Iris pigment epithelial cell (primary cell): ENCODE measurements around the gene SCN3A.

ENCODE experiments used
- DNase-seq: peaks from one replicate; pipeline ENCODE4 v3.0.0-alpha.2; 2011; ENCODE audit warnings: low read depth

The SCN3A gene

DNA sequence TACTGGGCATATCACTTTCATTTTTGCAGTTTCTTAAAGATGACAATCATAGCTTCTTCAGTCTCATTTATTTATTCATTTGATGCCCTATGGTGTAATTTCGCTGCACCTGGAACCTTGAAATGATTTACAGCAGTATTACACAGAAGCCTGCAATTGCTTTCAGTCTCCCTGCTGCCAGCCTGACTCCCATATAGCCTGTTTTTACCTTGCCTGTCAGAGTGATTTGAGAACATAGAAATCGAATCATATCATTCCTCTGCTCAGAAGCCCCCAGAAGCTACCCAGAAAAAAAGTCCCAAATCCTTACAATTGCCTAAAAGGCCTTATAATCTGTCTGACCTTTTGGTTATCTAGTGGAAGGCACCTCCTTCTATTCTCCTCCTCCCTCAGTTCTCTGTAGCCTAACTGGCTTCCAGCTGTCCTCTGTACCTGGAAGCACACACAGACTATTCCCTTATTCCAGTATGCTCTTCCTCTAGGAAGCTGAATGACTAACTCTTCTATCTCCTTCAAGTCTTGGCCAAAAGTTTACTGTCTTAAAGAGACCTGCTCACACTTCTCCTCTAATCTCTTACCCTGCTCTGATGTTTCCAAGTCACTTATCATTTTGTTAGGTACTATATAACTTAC lies 12.6 kb downstream of the SCN3A start:
- no peak for DNase-seq

DNA sequence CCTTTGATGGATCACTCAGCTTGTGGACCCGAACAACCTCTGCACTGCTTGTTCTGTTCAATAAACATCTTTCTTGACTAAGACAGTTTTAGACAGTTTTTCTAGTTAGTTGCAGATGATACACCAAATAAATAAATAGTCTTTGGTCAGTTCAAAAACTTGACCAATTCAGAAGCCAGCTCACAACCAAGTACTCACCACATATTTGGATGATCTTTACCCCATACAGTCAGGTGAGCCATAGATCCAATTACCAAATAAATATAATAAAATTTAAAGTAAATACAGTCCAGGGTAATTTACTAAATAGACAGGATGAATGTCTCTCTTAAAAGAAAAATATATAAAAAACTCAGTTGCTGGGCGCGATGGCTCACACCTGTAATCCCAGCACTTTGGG lies 18.2 kb downstream of the SCN3A start:
- DNase-seq: no peak

- DNase-seq: no peak
These were observed 21.8 kb downstream of the SCN3A start for GRCh38 chr2:165182029-165182428.

- DNase-seq: no peak
These were observed 27.1 kb downstream of the SCN3A start for GRCh38 chr2:165176780-165177179.

DNA sequence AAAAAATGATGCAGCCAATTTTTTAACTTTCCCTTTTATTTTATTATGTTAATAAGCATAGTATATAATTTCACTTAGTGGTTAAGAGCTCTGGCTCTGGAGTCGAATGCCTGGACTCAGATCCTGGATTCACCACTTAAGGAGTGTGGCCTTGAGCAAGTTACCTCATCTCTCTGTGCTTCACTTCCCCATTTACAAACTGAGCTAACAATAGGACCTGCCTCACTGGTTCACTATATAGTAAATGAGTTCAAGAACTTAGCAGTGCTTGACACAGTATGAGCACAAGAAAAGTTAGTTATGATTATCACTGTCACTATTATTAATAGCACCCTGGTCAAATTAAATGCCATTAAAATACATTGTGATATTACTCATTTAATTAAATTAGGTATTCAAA lies 30.6 kb downstream of the SCN3A start:
- DNase-seq: no peak

- no peak for DNase-seq
These were observed 39.6 kb downstream of the SCN3A start for GRCh38 chr2:165164201-165164600.

GRCh38 chr2:165163761-165164160 lies 40.1 kb downstream of the SCN3A start:
- no peak for DNase-seq

GRCh38 chr2:165162466-165162865 lies 41.4 kb downstream of the SCN3A start:
- DNase-seq: no peak

DNA sequence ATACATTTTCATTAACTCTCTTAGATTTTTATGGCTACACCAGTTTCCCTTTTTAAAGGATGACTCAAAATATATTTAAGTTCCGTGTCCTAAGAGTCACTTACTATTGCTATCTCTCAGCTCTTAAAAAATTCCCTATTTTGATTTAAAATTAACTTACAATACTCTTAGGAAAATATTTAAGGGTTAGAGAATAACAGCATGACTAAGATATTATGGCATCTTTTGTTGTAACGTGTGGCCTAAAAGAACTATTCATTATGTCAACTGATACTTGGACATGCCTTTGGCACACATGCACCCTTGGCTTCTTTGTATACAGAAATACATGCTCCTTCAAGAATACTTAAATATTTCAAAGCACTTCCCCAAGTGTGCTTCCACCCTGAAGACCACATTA lies 42.3 kb downstream of the SCN3A start:
- DNase-seq: peak; percentile 16

DNA sequence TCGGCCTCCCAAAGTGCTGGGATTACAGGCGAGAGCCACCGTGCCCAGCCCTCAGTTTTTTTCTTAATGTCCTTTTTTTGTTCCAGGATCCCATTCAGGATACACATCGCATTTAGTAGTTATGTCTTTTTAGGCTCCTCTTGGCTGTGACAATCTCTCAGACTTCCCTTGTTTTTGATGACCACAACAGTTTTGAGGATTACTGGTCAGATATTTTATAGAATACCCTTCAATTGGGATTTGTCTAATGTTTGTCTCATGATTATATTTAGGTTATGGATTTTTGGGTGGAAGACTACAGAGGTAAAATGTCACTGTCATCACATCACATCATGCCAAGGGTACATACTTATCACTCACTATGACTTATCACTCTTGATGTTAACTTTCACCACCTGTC lies 46.7 kb downstream of the SCN3A start:
- DNase-seq: no peak

DNA sequence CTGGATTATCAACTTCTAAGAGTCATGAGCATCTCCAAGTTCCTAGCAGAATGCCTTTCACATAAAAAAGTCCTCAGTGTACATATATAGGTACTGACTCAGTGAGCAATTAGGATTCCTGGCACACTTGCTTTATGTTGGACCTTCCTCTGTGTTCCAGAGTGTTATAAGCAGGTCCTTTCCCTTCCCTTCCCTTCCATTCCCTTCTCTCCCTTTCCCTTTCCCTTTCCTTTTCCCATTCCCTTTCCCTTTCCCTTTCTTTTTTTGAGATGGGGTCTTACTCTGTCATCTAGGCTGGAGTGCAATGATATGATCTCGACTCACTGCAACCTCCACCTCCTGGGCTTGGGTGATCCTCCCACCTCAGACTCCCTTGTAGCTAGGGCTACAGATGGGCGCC lies 48.7 kb downstream of the SCN3A start:
- DNase-seq: no peak

DNA sequence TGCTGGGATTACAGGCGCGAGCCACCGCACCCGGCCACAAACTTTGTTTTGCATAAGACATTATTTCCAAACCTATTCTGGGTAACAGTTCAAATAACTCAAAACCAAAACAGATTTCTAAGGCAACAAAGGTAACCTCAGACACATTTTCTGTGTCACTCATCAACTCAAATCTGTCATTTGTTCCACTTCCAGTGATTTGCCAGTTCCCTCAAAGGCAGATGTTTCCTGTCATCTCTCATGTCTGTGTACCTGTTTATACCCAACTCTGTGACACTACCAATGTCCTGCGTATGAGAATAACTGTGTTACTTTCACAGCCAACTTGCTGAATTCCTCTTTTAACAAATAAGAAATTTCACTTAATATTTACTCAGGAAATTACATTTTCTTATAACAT lies 54.4 kb downstream of the SCN3A start:
- no peak for DNase-seq

- DNase-seq: no peak
These were observed 56.4 kb downstream of the SCN3A start for GRCh38 chr2:165147186-165148045.

DNA sequence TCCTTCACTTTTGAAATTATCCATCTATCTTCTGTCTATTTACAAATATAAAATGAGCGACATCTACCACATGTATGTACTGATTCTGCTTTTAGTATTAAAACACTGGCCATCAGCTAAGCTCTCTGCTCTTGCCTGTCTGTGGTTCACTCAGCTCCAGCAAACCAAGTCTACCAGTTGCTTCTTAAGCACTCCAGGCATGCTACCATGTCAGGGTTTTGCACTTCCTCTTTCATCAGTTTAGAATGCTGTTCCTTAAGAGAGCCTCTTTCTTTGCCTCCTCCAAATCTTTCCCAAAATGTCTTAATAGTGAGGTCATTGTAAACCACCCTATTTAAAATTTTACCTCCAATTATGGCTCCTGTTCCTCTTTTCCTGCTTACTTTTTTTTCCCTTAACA lies 59.5 kb downstream of the SCN3A start:
- DNase-seq: no peak

DNA sequence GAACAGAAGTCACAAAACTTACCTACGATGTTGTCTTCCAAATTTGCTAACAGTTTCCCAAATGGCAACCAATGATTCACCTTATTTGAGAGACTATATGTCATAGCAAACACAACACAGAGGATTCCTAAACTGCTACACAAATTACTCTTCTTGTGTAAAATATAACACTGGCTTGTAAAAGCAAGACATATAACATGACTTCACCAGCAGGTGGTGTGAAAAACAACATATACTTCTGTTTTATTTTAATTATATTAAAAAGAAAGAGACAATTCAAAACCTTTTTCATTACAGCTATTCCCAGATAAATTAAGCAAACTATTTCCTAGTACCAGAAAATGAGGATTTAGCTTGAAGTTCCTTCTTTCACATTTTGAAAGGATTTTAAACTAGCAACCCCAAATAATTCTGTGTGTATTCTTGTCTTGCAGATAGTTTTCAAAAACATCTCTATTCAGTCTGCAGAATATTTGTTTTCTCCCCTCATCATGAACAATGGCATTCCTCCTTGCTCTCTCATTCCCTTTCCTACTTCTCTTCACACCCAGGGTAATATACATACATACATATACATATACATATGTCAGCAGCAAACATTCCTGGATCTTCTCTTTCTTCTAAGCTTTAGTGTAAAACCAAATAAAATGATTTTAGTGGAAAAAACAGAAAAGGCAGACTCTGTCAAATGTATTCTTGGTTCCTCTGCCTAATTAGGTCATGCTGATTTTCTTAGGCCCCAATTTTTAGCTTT lies 62.1 kb downstream of the SCN3A start:
- peak; percentile 8 for DNase-seq

DNA sequence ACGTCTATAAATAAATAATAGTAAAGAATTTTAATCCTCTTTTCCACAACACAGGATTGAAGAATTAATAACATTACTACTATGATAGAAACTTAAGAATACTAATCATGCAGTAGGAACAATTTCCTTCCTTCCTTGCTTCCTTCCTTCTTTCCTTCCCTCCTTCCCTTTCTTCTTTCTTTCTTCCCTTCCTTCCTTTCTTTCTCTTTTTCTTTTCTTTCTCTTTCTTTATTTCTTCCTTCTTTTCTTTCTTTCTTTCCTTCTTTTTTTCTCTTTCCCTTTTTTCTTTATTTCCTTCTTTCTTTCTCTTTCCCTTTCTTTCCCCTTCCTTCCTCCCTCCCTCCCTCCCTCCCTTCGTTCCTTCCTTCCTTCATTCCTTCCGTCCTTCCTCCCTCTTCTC lies 77.6 kb downstream of the SCN3A start:
- DNase-seq: no peak

DNA sequence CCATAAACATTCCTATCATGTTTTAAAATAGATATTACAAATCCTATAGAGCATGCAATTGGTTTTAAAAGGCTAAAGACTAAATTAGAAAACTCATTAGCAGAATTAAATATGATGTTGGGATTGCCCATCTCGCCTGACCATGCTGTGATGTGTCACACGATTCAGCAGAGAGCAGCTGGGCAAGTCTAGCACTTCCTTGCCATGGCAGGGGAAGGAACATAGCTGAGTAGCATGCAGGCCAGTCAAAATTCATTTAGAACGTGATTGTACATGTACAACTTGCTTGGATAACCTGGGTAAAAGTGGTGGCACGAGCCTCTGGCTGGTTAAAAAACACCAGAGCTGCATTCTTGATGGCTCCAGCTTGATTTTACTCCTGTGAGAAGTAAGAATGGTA lies 81.3 kb downstream of the SCN3A start:
- DNase-seq: no peak

DNA sequence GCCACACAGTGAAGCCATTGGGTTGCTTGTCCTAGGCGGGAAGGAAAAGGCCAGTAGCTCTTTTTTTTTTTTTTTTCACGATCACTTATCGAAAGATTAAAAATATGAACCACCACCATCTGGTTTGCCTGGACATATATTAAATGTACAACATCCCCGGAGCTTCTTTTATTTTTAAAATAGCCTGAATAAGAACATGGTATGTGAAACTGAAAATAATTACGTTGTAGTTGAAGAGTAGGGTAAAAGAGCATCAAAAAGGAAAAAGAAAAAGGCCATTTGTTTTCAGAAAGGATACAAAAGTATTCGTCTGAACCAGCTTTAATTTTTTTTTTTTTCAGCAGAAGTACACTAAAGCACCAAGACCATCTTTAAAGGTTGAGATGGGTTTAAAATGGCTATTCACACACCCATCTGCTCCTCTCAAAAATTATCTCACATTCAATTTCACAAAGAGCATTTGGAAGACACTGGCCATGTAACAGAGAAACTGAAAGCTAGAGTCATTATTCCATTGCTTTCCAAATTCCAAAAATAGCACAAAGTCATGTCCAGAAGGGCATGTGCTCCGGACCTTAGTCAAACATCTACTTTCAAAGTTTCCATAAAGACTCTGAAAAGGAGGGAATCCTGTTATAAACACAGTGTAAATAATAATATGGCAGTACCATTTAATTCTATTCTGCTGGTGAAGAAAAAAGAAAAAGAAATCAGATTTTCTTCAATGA lies 82.9 kb downstream of the SCN3A start:
- no peak for DNase-seq

DNA sequence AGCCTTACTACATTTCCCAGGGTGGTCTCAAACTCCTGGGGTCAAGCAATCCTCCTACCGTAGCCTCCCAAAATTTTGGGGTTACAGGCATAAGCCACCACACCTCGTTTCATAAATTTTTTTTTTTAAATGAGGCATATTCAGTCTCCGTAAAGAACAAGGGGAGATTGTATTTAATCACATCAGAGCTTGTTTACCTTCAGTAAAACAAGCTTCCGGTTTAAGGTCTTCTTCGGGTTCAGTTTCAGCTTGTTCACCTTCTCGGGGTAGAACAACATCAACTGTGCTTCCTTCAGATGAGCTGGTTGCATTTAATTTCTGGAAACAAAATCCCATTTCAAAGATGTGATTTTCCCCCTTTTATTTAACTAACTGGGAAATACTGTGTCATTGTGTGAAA lies 88.6 kb downstream of the SCN3A start:
- DNase-seq: no peak

GRCh38 chr2:165114346-165114939 lies 89.4 kb downstream of the SCN3A start:
- peak; percentile 59 for DNase-seq

DNA sequence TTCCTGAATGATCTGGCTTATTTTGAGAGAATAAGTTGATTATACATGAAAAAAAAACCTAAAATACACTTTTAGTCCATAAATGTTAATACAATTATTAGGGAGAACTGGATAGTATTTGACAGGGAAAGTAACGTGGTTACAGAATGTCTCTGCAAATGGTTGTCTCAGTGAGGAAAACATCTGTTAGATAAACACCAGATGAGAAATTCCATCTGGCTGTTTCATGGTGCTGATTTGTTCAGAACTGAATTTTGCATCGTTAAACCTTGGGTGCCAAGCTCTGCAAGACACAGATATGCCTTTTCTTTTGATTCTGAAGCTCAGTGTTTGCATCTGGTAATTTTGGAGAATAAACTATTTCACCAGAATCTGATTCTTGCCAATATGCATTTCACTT lies 90.4 kb downstream of the SCN3A start:
- peak; percentile 6 for DNase-seq

- no peak for DNase-seq
These were observed 91.1 kb downstream of the SCN3A start for GRCh38 chr2:165112789-165113188.
